Large intestine (tissue), 3 donors: Measurements from ENCODE around the gene LRRC31. TPM values are rescaled to one million over a fixed set of nuclear protein-coding genes. Genes with fewer than 3 reads are reported as not detected.
A peak's percentile ranks its signal among the peaks of the same experiment; 100 is the strongest.

Experiments used
- DNase-seq, 2 donors: peaks; one replicate each; pipeline versions ENCODE4 v3.0.0 to v3.0.0-alpha.2; 2013
- H3K27ac ChIP-seq: one replicate; pipeline ENCODE4 v1.5.1; 2013; ENCODE audit warnings: low read length
- H3K27me3 ChIP-seq: 2 replicates; pipeline ENCODE4 v1.6.1; 2013; ENCODE audit warnings: low read length; ENCODE audit not compliant: control insufficient read depth, insufficient read depth
- H3K36me3 ChIP-seq: 2 replicates; pipeline ENCODE4 v1.6.1; 2013; ENCODE audit warnings: low read length; ENCODE audit not compliant: control insufficient read depth, insufficient read depth
- H3K4me1 ChIP-seq: one replicate; pipeline ENCODE4 v1.6.1; 2013; ENCODE audit warnings: low read length; ENCODE audit not compliant: control insufficient read depth, insufficient read depth
- H3K4me3 ChIP-seq: one replicate; pipeline ENCODE4 v1.5.1; 2013; ENCODE audit warnings: low read length
- H3K9me3 ChIP-seq: one replicate; pipeline ENCODE4 v1.6.1; 2013; ENCODE audit warnings: mild to moderate bottlenecking, low read depth, low read length, moderate library complexity; ENCODE audit not compliant: control insufficient read depth
- WGBS: methylation state at CpG from one replicate; pipeline ENCODE4 v1.1.5; 2013; ENCODE audit warnings: low lambda C conversion rate; ENCODE audit not compliant: insufficient coverage; 5-methylcytosine and 5-hydroxymethylcytosine counted together
- polyA plus RNA-seq: library from polyadenylated mRNA; unstranded; fragments of 120-200 nt; gene quantifications from one replicate; pipeline ENCODE4 v1.2.1, GENCODE V29; 2013

The LRRC31 gene
- polyA plus RNA-seq, 1 donor = 11.4 TPM

DNA sequence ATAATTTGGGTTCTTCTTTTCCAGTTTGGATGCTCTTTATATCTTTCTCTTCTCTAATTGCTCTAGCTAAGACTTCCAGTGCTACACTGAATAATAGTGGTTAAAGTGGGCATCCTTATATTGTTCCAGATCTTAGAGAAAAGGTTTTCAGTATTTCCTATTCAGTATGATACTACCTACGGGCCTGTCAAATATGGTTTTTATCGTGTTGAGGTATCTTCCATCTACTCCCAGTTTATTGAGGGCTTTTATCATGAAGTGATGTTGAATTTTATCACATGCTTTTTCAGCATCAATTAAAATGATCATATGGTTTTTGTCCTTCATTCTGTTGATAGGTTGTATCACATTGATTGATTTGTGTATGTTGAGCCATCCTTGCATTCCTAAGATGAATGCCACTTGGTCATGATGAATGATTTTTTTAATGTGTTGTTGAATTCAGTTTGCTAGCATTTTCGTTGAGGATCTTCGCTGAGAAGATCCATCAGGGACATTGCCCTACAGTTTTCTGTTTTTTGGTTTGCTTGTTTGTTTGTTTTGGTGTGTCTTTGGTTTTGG is 54.1 kb downstream of the LRRC31 start:
- Histone ChIP-seq H3K36me3 (no peaks in the 10 kb centered on the region), H3K9me3 (peaks cover 5% of the 10 kb centered on the region), H3K4me1 (peaks cover 7% of the 10 kb centered on the region), H3K27ac (no peak overlapping the region), H3K27me3 (peaks cover 3% of the 10 kb centered on the region), H3K4me3 (no peak overlapping the region)
- no CpG with 5 or more reads among the region's 4 CpGs for WGBS
- no peak for DNase-seq

DNA sequence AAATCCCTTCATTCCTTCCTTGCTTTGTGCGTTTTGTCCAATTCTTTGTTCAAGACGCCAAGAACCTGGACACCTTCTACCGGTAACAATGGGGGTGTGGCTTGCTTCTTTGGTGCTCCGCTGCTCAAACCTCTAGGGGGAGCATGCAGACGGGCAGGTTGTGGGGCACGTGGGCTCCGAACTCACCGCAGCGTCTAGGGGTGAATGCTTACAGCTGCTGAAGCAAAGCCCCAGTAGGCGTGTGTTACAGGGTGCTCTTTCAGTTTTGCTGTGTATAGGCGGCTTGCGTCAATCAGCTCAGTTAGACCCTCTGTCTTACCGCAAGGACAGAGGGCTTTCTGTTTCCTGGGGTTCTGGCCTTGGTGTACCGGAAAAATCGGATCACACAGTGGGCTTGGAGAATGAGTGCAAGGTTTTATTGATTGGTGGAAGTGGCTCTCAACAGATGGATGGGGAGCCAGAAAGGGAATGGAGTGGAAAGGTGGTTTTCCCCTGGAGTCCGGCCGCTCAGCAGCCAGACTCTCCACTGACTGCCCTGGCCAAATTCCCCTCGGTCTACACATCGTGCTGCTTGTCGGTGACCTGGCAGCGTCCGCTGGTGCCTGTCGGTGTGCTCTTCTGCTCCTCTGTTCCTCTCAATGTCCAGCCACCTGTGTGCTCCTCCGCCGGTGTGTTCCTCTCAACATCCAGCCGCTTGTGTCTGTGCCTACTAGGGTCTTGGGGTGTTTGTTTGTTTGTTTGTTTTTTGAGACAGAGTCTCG is 55.8 kb downstream of the LRRC31 start:
- Histone ChIP-seq H3K9me3 (peaks cover 5% of the 10 kb centered on the region), H3K4me1 (peaks cover 7% of the 10 kb centered on the region), H3K36me3 (no peaks in the 10 kb centered on the region), H3K27ac (no peak overlapping the region), H3K27me3 (peaks cover 3% of the 10 kb centered on the region), H3K4me3 (no peak overlapping the region)
- DNase-seq = peak; percentile 11 to 30
- WGBS = 100% methylated on average over 1 of the region's 27 CpGs

- Histone ChIP-seq H3K9me3 (peaks cover 5% of the 10 kb centered on the region), H3K4me3 (peak overlapping the region; percentile 52), H3K27me3 (peaks cover 3% of the 10 kb centered on the region), H3K4me1 (peaks cover 7% of the 10 kb centered on the region), H3K27ac (no peak overlapping the region), H3K36me3 (no peaks in the 10 kb centered on the region)
- WGBS = 70% methylated on average over 2 of the region's 8 CpGs
- DNase-seq = no peak
Measured at GRCh38 chr3:169813278-169813677, 56.5 kb downstream of the LRRC31 start.

- WGBS = 45% methylated on average over 1 of the region's 56 CpGs
Measured at GRCh38 chr3:169812332-169813235, 57.2 kb downstream of the LRRC31 start, which contains the start of the genes LRRC34 and LRRIQ4. Gene LRRC34 (minus strand): TSS chr3:169812904. CDS start chr3:169812548, 356 bp downstream. Gene LRRIQ4 (plus strand): TSS chr3:169812870. CDS start chr3:169821922, 9,052 bp downstream.

GRCh38 chr3:169811631-169812331 is 58.0 kb downstream of the LRRC31 start:
- WGBS = no CpG with 5 or more reads among the region's 29 CpGs
- DNase-seq = peak; percentile 12 to 41
- H3K27me3 ChIP-seq = no peaks in the 10 kb centered on the region

More at GRCh38 chr3:169812332-169813235, 57.2 kb downstream of the LRRC31 start, which contains the start of the genes LRRC34 and LRRIQ4:
- Histone ChIP-seq H3K9me3 (peaks cover 5% of the 10 kb centered on the region), H3K4me1 (peaks cover 7% of the 10 kb centered on the region), H3K27ac (peak within 1 kb of the TSS; percentile 22), H3K4me3 (peak within 1 kb of the TSS; percentile 52), H3K27me3 (no peaks in the 10 kb centered on the region), H3K36me3 (no peaks in the 10 kb centered on the region)
- peak; percentile 52 to 72 for DNase-seq

DNA sequence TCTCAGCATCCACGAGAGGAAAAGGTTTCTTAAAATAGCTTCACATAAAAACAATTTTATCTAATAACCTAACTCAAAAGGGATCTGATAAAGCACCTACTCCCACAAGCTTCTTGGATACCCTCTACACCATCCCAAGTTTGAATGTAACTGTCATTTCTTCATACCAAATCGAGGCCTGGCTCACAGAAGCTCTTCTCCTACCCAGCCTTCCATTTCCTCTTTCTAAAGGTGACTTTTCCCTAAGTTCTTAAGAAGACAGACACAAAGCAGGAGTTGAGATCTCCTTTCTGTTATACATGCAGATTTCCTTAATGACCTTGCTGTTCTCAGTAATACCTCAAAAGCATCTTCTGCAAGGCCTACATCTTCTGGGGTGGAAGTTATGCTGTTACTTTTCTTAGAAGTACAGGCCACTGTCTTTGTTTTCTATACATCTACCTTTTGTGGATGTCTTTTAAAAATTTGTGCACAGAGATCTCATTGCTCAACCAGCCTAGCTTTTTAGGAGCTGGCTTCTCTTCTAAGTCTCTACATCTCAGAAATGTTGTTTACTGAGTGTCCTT is 60.4 kb downstream of the LRRC31 start:
- Histone ChIP-seq H3K27ac (no peak overlapping the region), H3K9me3 (peaks cover 3% of the 10 kb centered on the region), H3K4me3 (no peak overlapping the region), H3K36me3 (no peaks in the 10 kb centered on the region), H3K27me3 (no peaks in the 10 kb centered on the region), H3K4me1 (peaks cover 7% of the 10 kb centered on the region)
- 80% methylated on average over 1 of the region's 2 CpGs for WGBS
- no peak for DNase-seq

More at GRCh38 chr3:169811631-169812331, 58.0 kb downstream of the LRRC31 start:
- H3K36me3 ChIP-seq = no peaks in the 10 kb centered on the region
- H3K4me3 ChIP-seq = peak overlapping the region; percentile 52
- H3K4me1 ChIP-seq = peaks cover 7% of the 10 kb centered on the region
- peaks cover 5% of the 10 kb centered on the region for H3K9me3 ChIP-seq
- H3K27ac ChIP-seq = peak overlapping the region; percentile 22

DNA sequence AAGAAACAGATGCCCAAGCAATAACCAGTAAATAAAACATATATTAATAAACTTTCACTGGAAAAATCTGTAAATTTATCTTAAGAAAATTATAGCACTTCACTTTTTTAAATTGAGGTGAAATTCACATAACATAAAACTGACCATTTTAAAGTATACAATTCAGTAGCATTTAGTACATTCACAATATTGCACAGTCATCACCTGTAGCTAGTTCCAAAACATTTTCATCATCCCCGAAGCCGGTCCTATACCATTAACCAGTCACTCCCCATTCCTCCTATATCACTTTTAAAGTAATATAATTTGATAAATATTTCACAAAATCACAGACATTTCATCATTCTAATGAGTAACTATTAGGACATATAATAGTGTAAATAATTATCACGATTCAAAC is 65.1 kb downstream of the LRRC31 start:
- no peak overlapping the region for H3K4me3 ChIP-seq
- DNase-seq = no peak
- H3K4me1 ChIP-seq = no peaks in the 10 kb centered on the region
- no peaks in the 10 kb centered on the region for H3K27me3 ChIP-seq
- 100% methylated on average over 3 of the region's 3 CpGs for WGBS
- no peaks in the 10 kb centered on the region for H3K9me3 ChIP-seq
- no peaks in the 10 kb centered on the region for H3K36me3 ChIP-seq
- H3K27ac ChIP-seq = no peak overlapping the region

GRCh38 chr3:169792359-169792758 is 77.4 kb downstream of the LRRC31 start:
- no peak overlapping the region for H3K4me3 ChIP-seq
- no CpG with 5 or more reads among the region's 1 CpG for WGBS

DNA sequence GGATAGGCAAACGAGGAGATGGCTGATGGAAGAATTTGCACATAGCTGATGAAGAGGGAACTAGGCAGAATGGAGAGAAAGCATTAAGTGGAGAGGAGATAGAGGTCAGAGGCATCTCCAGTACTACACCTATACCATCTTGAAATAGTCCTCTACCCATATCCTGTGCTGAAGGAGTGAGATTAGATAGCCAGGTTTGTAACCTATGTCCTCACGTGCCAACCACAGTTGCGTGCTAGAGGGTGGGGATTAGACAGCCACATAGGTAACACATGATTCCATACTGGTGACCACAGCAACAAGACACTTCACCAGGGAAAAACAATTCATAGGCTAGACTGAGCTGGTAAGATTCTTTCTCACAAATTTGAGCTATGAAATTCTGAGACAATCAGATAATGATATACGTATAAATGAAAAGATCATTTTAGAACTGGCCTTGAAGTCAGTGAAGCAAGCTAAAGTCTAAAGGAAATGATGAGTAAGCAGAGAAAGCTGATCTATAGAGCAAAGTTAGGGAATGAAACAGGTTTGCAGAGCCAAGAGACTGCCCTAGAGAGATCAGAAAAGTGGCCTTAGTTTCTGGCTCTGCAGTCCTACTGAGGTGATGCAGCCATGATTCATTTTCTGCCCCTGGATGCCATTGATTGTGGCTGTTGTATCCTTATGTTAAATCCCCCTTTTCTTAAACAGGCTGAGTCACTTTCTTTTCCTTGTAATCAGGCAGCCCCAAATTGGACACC is 78.9 kb downstream of the LRRC31 start:
- Histone ChIP-seq H3K9me3 (no peaks in the 10 kb centered on the region), H3K4me3 (no peak overlapping the region), H3K4me1 (no peaks in the 10 kb centered on the region), H3K27me3 (no peaks in the 10 kb centered on the region), H3K27ac (no peak overlapping the region), H3K36me3 (peaks cover 7% of the 10 kb centered on the region)
- DNase-seq = no peak
- WGBS = 100% methylated on average over 2 of the region's 4 CpGs

More at GRCh38 chr3:169792359-169792758, 77.4 kb downstream of the LRRC31 start:
- Histone ChIP-seq H3K4me1 (no peaks in the 10 kb centered on the region), H3K27me3 (no peaks in the 10 kb centered on the region), H3K9me3 (no peaks in the 10 kb centered on the region), H3K36me3 (peaks cover 7% of the 10 kb centered on the region), H3K27ac (no peak overlapping the region)
- DNase-seq = no peak
